Measurements from ENCODE around the gene FAM234A.

FAM234A gene

DNA sequence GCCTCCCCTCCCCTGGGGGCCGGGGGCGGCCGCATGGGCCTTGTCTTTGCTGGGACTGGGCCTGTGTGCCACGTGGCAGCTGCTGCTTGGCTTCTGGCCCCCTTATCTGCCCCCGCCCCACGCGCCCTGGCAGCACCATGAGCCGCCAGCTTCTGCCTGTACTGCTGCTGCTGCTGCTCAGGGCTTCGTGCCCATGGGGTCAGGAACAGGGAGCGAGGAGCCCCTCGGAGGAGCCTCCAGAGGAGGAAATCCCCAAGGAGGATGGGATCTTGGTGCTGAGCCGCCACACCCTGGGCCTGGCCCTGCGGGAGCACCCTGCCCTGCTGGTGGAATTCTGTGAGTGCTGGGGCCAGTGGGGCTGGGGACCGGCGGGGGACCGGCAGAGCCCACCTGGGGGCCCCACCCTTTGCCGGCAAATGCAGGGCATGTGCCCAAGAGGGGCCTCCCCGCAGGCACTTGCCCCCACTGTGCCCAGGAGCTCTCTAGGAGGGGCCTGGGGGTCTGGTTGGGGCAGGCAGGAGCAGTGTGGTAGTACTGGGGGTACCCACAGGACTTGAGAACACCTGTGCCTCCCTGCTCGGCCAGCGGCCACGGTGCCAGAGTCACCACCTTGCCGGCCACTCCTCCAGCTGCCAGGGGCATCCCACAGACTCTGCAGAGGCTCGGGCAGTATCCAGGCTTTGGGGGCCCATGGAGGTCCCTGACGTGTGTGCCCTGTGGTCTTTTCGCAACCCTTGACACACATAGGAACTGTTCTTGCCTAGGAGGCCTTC, 48.6 kb downstream of the FAM234A start, which contains the start of gene PDIA2:
Gene PDIA2 (plus strand): TSS at position 132 of the 773 bp plus-strand sequence. CDS start 6 bp downstream, at position 138.
- TF ChIP-seq, protein P1, sequence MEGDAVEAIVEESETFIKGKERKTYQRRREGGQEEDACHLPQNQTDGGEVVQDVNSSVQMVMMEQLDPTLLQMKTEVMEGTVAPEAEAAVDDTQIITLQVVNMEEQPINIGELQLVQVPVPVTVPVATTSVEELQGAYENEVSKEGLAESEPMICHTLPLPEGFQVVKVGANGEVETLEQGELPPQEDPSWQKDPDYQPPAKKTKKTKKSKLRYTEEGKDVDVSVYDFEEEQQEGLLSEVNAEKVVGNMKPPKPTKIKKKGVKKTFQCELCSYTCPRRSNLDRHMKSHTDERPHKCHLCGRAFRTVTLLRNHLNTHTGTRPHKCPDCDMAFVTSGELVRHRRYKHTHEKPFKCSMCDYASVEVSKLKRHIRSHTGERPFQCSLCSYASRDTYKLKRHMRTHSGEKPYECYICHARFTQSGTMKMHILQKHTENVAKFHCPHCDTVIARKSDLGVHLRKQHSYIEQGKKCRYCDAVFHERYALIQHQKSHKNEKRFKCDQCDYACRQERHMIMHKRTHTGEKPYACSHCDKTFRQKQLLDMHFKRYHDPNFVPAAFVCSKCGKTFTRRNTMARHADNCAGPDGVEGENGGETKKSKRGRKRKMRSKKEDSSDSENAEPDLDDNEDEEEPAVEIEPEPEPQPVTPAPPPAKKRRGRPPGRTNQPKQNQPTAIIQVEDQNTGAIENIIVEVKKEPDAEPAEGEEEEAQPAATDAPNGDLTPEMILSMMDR (conservative IDR thresholded peaks at IDR 0.05; ENCODE audit: low read length), result no peak
- DNase-seq (ENCODE audit: low read depth), result no peak
- no peak within 1 kb of the TSS for H3K4me3 ChIP-seq (ENCODE audit: low read length)

DNA sequence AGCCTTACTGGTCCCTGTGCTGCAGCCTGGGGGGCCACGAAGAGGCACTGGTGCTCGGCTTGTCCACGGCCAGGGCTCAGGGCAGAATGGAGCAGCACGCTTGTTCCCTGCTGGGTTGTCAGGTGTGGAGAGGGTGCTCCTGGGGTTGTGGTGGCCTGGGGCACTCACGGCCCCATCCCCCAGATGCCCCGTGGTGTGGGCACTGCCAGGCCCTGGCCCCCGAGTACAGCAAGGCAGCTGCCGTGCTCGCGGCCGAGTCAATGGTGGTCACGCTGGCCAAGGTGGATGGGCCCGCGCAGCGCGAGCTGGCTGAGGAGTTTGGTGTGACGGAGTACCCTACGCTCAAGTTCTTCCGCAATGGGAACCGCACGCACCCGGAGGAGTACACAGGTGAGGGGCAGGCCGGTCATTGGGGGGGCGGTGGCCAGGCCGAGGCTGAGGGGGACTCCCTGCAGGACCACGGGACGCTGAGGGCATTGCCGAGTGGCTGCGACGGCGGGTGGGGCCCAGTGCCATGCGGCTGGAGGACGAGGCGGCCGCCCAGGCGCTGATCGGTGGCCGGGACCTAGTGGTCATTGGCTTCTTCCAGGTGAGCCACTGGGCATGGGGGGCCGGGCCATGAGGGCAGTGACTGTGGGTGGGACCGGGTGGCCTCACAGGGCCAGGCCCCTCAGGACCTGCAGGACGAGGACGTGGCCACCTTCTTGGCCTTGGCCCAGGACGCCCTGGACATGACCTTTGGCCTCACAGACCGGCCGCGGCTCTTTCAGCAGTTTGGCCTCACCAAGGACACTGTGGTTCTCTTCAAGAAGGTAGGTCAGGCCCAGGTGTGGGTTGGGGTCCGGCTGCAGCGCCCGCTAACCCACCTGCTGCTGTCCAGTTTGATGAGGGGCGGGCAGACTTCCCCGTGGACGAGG, 49.8 kb downstream of the FAM234A start:
- no peak for DNase-seq (ENCODE audit: low read depth)
- no peak overlapping the region for H3K4me3 ChIP-seq (ENCODE audit: low read length)
- TF ChIP-seq, protein P1 (conservative IDR thresholded peaks at IDR 0.05; ENCODE audit: low read length), result no peak

DNA sequence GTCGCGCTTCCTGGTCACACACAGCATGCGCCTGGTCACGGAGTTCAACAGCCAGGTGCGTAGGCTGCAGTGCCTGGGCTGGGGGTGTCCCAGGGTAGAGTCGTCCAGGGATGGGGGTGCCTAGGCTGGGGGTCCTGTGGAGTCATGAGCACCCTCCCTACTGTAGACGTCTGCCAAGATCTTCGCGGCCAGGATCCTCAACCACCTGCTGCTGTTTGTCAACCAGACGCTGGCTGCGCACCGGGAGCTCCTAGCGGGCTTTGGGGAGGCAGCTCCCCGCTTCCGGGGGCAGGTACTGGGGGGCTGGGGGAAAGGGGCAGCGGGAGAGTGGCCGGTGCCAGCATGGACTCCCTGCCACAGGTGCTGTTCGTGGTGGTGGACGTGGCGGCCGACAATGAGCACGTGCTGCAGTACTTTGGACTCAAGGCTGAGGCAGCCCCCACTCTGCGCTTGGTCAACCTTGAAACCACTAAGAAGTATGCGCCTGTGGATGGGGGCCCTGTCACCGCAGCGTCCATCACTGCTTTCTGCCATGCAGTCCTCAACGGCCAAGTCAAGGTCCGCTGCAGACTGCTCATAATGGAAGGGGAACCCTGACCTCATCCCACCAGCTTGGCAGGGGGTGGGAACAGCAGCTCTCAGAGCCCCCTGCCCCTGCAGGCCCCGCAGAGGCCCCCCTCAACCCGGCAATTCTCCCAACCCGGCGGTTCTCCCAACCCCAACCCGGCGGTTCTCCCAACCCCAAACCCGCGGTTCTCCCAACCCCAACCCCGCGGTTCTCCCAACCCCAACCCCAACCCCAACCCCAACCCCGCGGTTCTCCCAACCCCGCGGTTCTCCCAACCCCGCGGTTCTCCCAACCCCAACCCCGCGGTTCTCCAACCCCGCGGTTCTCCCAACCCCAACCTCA, 50.8 kb downstream of the FAM234A start:
- H3K4me3 ChIP-seq (ENCODE audit: low read length), result no peak overlapping the region
- no peak for DNase-seq (ENCODE audit: low read depth)
- TF ChIP-seq, protein P1 (conservative IDR thresholded peaks at IDR 0.05; ENCODE audit: low read length), result no peak

DNA sequence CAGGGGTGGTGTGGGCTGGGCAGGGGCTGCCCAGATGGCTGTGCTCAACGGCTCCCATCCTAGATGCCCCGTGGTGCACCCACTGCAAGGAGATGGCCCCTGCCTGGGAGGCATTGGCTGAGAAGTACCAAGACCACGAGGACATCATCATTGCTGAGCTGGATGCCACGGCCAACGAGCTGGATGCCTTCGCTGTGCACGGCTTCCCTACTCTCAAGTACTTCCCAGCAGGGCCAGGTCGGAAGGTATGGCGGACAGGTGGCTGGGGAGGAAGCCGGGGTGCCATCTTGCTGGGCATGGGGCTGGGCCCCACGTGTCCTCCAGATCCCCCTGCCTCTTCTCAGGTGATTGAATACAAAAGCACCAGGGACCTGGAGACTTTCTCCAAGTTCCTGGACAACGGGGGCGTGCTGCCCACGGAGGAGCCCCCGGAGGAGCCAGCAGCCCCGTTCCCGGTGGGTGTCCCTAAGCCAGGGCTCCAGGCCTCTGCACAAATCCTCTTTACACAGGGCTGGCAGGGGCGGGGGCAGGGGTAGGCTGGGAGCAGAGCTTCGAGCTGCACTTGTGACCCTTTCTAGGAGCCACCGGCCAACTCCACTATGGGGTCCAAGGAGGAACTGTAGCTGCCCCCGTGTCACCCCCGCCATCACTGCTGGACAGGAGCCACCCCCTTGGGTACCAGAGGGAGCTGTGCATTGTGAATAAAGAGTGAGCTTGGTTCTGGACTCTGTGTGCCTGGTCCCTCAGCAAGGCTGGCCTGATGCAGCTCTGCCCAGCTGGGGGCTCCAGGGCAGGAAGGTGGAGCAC, 52.1 kb downstream of the FAM234A start:
- no peak for DNase-seq (ENCODE audit: low read depth)
- TF ChIP-seq, protein P1 (conservative IDR thresholded peaks at IDR 0.05; ENCODE audit: low read length), result no peak
- no peak overlapping the region for H3K4me3 ChIP-seq (ENCODE audit: low read length)

DNA sequence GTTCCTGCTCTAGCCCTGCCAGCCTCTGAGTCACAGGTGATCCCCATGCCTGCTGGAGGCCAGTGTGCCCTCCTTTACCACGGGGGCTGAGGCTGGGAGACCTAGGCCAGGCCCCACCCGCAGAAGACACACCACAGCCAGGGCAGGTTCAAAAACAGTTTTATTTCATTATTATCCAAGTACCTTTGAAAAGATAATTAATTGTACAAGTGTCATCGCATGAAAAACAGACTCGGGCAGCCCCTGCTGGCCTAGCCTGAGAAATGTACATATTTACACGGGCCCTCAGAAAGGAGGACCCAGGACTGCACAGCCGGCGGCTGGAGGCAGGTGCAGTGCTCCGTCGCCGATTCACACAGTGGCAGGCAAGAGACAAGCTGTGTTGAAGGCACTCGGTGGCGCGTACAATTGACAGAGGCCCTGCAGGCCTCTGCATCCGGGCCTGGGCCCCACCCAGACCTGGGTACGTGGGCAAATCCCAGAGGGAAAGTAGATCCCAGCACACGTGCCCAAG, 52.7 kb downstream of the FAM234A start:
- TF ChIP-seq, protein P1 (conservative IDR thresholded peaks at IDR 0.05; ENCODE audit: low read length), result no peak
- DNase-seq (ENCODE audit: low read depth), result no peak
- H3K4me3 ChIP-seq (ENCODE audit: low read length), result no peak overlapping the region

Measured in AG10803 (cell line).